H9 (cell line): ENCODE results near the gene NGDN. TPM values are rescaled to one million over a fixed set of nuclear protein-coding genes. Genes with fewer than 3 reads are reported as not detected.

Source experiments
- DNase-seq: peaks from one replicate; pipeline ENCODE4 v3.0.0-alpha.2; 2017
- H2AFZ ChIP-seq: one replicate; pipeline ENCODE4 v1.6.1; 2013; ENCODE audit warnings: mild to moderate bottlenecking, low read length, control low read depth, moderate library complexity
- H2AK5ac ChIP-seq: 2 replicates; pipeline ENCODE4 v1.6.1; 2013; ENCODE audit warnings: low read length, control low read depth, mixed read lengths; ENCODE audit not compliant: insufficient read length
- H2BK120ac ChIP-seq: one replicate; pipeline ENCODE4 v1.6.1; 2013; ENCODE audit warnings: low read depth, mild to moderate bottlenecking, low read length, control low read depth, inconsistent platforms; ENCODE audit not compliant: poor library complexity, severe bottlenecking
- H2BK12ac ChIP-seq: 2 replicates; pipeline ENCODE4 v1.6.1; 2013; ENCODE audit warnings: low read length, control low read depth, mixed read lengths, low read depth; ENCODE audit not compliant: insufficient read length
- H2BK15ac ChIP-seq: 2 replicates; pipeline ENCODE4 v1.6.1; 2013; ENCODE audit warnings: low read depth, low read length, control low read depth
- H2BK20ac ChIP-seq: one replicate; pipeline ENCODE4 v1.6.1; 2013; ENCODE audit warnings: low read depth, mild to moderate bottlenecking, low read length, control low read depth, inconsistent platforms; ENCODE audit not compliant: poor library complexity, severe bottlenecking
- H2BK5ac ChIP-seq: 2 replicates; pipeline ENCODE4 v1.6.1; 2013; ENCODE audit warnings: low read length, control low read depth, mixed read lengths; ENCODE audit not compliant: insufficient read length
- H3K14ac ChIP-seq: 2 replicates; pipeline ENCODE4 v1.6.1; 2013; ENCODE audit warnings: low read length, control low read depth; ENCODE audit not compliant: insufficient read depth
- H3K18ac ChIP-seq: 2 replicates; pipeline ENCODE4 v1.6.1; 2013; ENCODE audit warnings: low read depth, mild to moderate bottlenecking, mixed read lengths, low read length, control low read depth; ENCODE audit not compliant: insufficient read length
- H3K23ac ChIP-seq: 2 replicates; pipeline ENCODE4 v1.6.1; 2013; ENCODE audit warnings: low read length, control low read depth, mixed read lengths, low read depth; ENCODE audit not compliant: insufficient read length
- H3K23me2 ChIP-seq: 2 replicates; pipeline ENCODE4 v1.6.1; 2013; ENCODE audit warnings: low read depth, mild to moderate bottlenecking, mixed read lengths, low read length, control low read depth; ENCODE audit not compliant: insufficient read length, poor library complexity, severe bottlenecking
- H3K27ac ChIP-seq: 2 replicates; pipeline ENCODE4 v1.5.1; 2013; ENCODE audit warnings: low read length, control low read depth, mixed read lengths, low read depth; ENCODE audit not compliant: insufficient read length
- H3K27me3 ChIP-seq: 2 replicates; pipeline ENCODE4 v1.6.1; 2013; ENCODE audit warnings: low read length, control low read depth, inconsistent platforms; ENCODE audit not compliant: insufficient read depth
- H3K4ac ChIP-seq: 2 replicates; pipeline ENCODE4 v1.6.1; 2013; ENCODE audit warnings: low read depth, mild to moderate bottlenecking, control low read depth, inconsistent platforms, low read length, moderate library complexity
- H3K4me1 ChIP-seq: 2 replicates; pipeline ENCODE4 v1.6.1; 2013; ENCODE audit warnings: low read length, control low read depth, inconsistent platforms; ENCODE audit not compliant: insufficient read depth
- H3K4me2 ChIP-seq: 2 replicates; pipeline ENCODE4 v1.6.1; 2013; ENCODE audit warnings: low read length, control low read depth, mixed read lengths; ENCODE audit not compliant: insufficient read length, insufficient read depth
- H3K56ac ChIP-seq: 2 replicates; pipeline ENCODE4 v1.6.1; 2013; ENCODE audit warnings: low read depth, mild to moderate bottlenecking, mixed read lengths, low read length, control low read depth; ENCODE audit not compliant: insufficient read length
- H3K79me1 ChIP-seq: 2 replicates; pipeline ENCODE4 v1.6.1; 2013; ENCODE audit warnings: low read depth, mild to moderate bottlenecking, moderate library complexity, low read length, control low read depth, inconsistent platforms; ENCODE audit not compliant: insufficient read depth, poor library complexity, severe bottlenecking
- H3K79me2 ChIP-seq: 2 replicates; pipeline ENCODE4 v1.6.1; 2013; ENCODE audit warnings: low read length, control low read depth, inconsistent platforms; ENCODE audit not compliant: insufficient read depth
- H3K9ac ChIP-seq: 2 replicates; pipeline ENCODE4 v1.6.1; 2013; ENCODE audit warnings: low read length, control low read depth, mixed read lengths; ENCODE audit not compliant: insufficient read length; ENCODE audit errors: extremely low read depth
- H3K9me3 ChIP-seq: one replicate; pipeline ENCODE4 v1.6.1; 2013; ENCODE audit warnings: low read depth, low read length, inconsistent platforms; ENCODE audit not compliant: control insufficient read depth
- H3T11ph ChIP-seq: one replicate; pipeline ENCODE4 v1.6.1; 2013; ENCODE audit warnings: mild to moderate bottlenecking, low read length, control low read depth, inconsistent platforms
- H4K20me1 ChIP-seq: one replicate; pipeline ENCODE4 v1.6.1; 2013; ENCODE audit not compliant: control insufficient read depth, insufficient read length, insufficient read depth
- H4K5ac ChIP-seq: 2 replicates; pipeline ENCODE4 v1.6.1; 2013; ENCODE audit warnings: low read depth, mild to moderate bottlenecking, mixed read lengths, low read length, control low read depth; ENCODE audit not compliant: insufficient read length
- H4K8ac ChIP-seq: replicated peaks from 2 replicates; pipeline ENCODE4 v1.6.1; 2013; ENCODE audit warnings: low read length, control low read depth, mixed read lengths, low read depth; ENCODE audit not compliant: insufficient read length
- H4K91ac ChIP-seq: 2 replicates; pipeline ENCODE4 v1.6.1; 2013; ENCODE audit warnings: low read depth, mild to moderate bottlenecking, moderate library complexity, mixed read lengths, low read length, control low read depth; ENCODE audit not compliant: insufficient read length
- H3K27ac Mint-ChIP-seq, 3 experiments: 2 replicates in 2 of 3; 3 replicates in 1 of 3; pipeline ENCODE4 v1.8.0; 2020 to 2021; ENCODE audit warnings: mixed read lengths in 3 of 3, mild to moderate bottlenecking in 1 of 3, moderate library complexity in 1 of 3
- H3K27me3 Mint-ChIP-seq: 2 replicates; pipeline ENCODE4 v1.8.0; 2021; ENCODE audit warnings: low read depth, mild to moderate bottlenecking, moderate library complexity, mixed read lengths
- H3K36me3 Mint-ChIP-seq, 3 experiments: 2 replicates in 2 of 3; 3 replicates in 1 of 3; pipeline ENCODE4 v1.8.0; 2020 to 2021; ENCODE audit warnings: low read depth in 3 of 3, mixed read lengths in 3 of 3; ENCODE audit not compliant: insufficient read depth in 1 of 3
- H3K4me1 Mint-ChIP-seq, 2 experiments: 2 replicates each; pipeline ENCODE4 v1.8.0; 2020; ENCODE audit warnings: mixed read lengths in 2 of 2
- H3K4me3 Mint-ChIP-seq, 2 experiments: 2 replicates in 1 of 2; 3 replicates in 1 of 2; pipeline ENCODE4 v1.8.0; 2020 to 2021; ENCODE audit warnings: mild to moderate bottlenecking in 2 of 2, mixed read lengths in 2 of 2, moderate library complexity in 1 of 2
- H3K9me3 Mint-ChIP-seq, 2 experiments: 2 replicates in 1 of 2; 3 replicates in 1 of 2; pipeline ENCODE4 v1.8.0; 2020; ENCODE audit warnings: mild to moderate bottlenecking in 2 of 2, mixed read lengths in 2 of 2, moderate library complexity in 1 of 2
- WGBS: extraction: QIAGEN DNeasy Blood & Tissue Kit; methylation state at CpG from one replicate; pipeline ENCODE4 v1.1.7; 2013; ENCODE audit warnings: missing lambda C conversion rate, low lambda C conversion rate, mixed read lengths; ENCODE audit not compliant: insufficient read length; ENCODE audit errors: extremely low coverage; 5-methylcytosine and 5-hydroxymethylcytosine counted together
- total RNA-seq: library from RNA; stranded (reverse); gene quantifications from 2 replicates; pipeline ENCODE4 v1.2.1, GENCODE V29; 2021
- TF ChIP-seq, protein P1 (sequence below): fragments of 200-600 bp; sonication (generic); conservative IDR thresholded peaks from 3 replicates; pipeline ENCODE4 v1.8.0; 2021; ENCODE audit warnings: antibody characterized with exemption, mild to moderate bottlenecking

The NGDN gene
- total RNA-seq, 1 experiment from 2014 or later = 53.1 TPM

DNA sequence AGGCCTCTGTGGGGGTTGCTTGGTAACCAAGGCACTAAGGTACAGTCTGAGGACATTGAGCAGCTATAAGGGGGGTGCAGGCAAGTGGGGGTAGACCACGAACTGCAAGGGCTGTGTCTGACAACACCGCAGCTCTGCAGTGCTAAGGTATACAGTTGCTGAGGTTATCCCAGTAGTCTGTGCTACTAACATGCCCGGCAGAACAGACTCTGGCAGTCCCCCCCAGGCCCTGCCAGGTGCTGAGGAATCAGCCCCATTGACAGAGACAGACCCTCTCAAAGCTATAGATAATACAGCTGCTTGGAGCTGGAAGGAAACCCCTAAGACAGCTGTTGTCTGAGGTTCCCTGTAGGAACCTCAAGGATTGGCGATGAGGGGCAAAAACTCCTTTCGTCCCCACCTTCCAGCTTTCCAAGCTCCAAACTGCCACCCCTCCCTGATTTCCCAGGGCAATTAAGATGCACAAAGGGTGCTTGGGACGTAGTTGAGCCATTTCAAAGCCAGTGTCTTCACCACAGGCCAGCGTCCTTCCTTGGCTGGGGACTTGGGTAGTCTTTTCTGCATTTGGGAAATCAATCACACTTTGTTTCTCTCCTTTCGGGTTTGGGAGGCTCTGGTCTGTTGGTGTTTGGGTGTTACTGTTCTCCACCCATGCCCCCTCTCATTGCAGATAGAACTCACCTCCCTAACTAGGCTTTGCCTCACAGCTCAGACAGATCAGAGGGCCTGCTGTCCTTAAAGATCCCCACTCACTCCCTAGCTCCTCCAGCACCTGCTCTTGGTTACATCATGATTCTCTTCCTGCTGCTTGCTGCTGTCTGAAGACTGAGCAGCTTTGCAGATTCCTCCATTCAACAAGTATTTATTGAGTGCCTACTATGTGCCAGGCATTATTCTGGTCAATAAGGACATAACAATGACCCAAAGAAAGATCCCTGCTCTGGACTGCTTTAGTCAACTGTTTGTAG lies 32.1 kb upstream of the NGDN start:
- DNase-seq = peak; percentile 20
- no peak overlapping the region for H3K27ac ChIP-seq
- no peaks in the 10 kb centered on the region for H3K4me1 ChIP-seq
- no peak overlapping the region for H2BK12ac ChIP-seq
- no CpG with 5 or more reads among the region's 8 CpGs for WGBS
- no peak overlapping the region for H3K23ac ChIP-seq
- H2BK20ac ChIP-seq = no peak overlapping the region
- H3K56ac ChIP-seq = no peak overlapping the region
- H2BK15ac ChIP-seq = no peak overlapping the region
- peaks cover 31 to 40% of the 10 kb centered on the region in 2 experiments for H3K4me1 Mint-ChIP-seq
- no peak overlapping the region for H2AK5ac ChIP-seq
- H3K27me3 ChIP-seq = no peaks in the 10 kb centered on the region; the same call in 1 of the 2 replicates
- H3K4me3 Mint-ChIP-seq = no peak overlapping the region
- no peak overlapping the region for H4K91ac ChIP-seq
- no peak overlapping the region for H3K14ac ChIP-seq
- H3K18ac ChIP-seq = no peak overlapping the region
- H4K8ac ChIP-seq = no peak overlapping the region
- H3K27ac Mint-ChIP-seq = peak overlapping the region in 2 of 3 experiments; percentile 3 to 76; a peak in 2 of 7 replicates
- no peaks in the 10 kb centered on the region for H3K9me3 ChIP-seq
- no peak overlapping the region for H2AFZ ChIP-seq
- TF ChIP-seq, protein P1, sequence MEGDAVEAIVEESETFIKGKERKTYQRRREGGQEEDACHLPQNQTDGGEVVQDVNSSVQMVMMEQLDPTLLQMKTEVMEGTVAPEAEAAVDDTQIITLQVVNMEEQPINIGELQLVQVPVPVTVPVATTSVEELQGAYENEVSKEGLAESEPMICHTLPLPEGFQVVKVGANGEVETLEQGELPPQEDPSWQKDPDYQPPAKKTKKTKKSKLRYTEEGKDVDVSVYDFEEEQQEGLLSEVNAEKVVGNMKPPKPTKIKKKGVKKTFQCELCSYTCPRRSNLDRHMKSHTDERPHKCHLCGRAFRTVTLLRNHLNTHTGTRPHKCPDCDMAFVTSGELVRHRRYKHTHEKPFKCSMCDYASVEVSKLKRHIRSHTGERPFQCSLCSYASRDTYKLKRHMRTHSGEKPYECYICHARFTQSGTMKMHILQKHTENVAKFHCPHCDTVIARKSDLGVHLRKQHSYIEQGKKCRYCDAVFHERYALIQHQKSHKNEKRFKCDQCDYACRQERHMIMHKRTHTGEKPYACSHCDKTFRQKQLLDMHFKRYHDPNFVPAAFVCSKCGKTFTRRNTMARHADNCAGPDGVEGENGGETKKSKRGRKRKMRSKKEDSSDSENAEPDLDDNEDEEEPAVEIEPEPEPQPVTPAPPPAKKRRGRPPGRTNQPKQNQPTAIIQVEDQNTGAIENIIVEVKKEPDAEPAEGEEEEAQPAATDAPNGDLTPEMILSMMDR = no peak
- no peaks in the 10 kb centered on the region for H3K79me1 ChIP-seq
- no peak overlapping the region for H3K9ac ChIP-seq
- peaks cover 52% of the 10 kb centered on the region for H3K27me3 Mint-ChIP-seq
- H3T11ph ChIP-seq = no peak overlapping the region
- H3K4ac ChIP-seq = no peak overlapping the region
- H4K20me1 ChIP-seq = no peaks in the 10 kb centered on the region
- H4K5ac ChIP-seq = no peak overlapping the region
- no peaks in the 10 kb centered on the region for H3K23me2 ChIP-seq
- no peak overlapping the region for H2BK120ac ChIP-seq
- no peak overlapping the region for H2BK5ac ChIP-seq
- H3K4me2 ChIP-seq = no peak overlapping the region
- H3K9me3 Mint-ChIP-seq = no peaks in the 10 kb centered on the region; a peak in 1 of 5 replicates
- no peaks in the 10 kb centered on the region for H3K36me3 Mint-ChIP-seq
- H3K79me2 ChIP-seq = no peaks in the 10 kb centered on the region
